Right lung (tissue), 5 donors: ENCODE measurements around the gene RAPGEF4. TPM values are rescaled to one million over a fixed set of nuclear protein-coding genes. Genes with fewer than 3 reads are reported as not detected.

Experiments used
- DNase-seq, 2 donors: peaks; one replicate each; pipeline ENCODE4 v3.0.0-alpha.2; 2013
- polyA plus RNA-seq, 5 donors: library from polyadenylated mRNA; unstranded; fragments of 120-200 nt; gene quantifications; one replicate each; pipeline versions ENCODE4 v1.2.1 to v1.2.3, GENCODE V29; 2013; ENCODE audit warnings: inconsistent platforms in 1 of 5, low replicate concordance in 1 of 5; ENCODE audit not compliant: insufficient read length in 5 of 5, insufficient read depth in 1 of 5

RAPGEF4 gene
- polyA plus RNA-seq, 5 donors: 8.4 to 17.8 (median 12.6) TPM

- DNase-seq: no peak
Measured at GRCh38 chr2:172905937-172906811, 170.5 kb downstream of the RAPGEF4 start.

DNA sequence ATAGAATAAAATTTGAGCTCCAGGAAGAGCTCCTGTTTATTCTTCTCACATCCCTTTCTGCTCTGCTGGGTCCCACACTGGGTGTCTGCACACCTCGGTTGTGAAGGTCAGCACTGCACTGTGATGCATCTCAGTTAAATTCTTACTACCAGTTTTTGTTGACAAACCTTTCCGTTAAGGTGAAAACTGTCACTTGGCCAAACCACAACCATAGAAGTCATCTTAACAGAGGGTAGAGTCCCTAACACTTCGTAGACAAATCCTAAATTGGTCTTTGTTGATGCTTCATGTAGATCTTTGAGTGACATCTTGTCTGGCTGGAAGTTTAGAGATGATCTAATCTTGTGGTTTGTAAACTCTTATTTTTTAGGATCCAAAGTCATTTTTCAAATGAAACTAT, 172.6 kb downstream of the RAPGEF4 start:
- DNase-seq: no peak

DNA sequence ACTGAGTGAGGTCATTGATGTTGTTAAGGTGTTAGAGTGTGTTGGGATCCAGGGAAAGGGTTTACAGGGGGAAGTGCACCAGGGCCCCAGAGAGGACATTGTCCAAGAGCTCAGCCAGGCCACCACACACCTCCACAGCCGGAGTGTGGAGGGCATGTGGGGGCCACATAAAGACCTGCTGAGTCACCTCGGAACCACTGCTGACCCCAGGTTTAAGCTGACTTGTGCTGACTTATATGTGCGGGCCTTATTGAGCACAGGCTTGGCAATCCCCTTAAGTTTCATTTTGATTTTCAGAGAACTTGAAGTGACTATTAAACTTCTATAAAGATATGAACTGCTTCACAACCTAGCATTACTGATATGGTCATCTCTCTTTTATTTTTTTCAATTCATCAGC, 173.8 kb downstream of the RAPGEF4 start:
- no peak for DNase-seq

DNA sequence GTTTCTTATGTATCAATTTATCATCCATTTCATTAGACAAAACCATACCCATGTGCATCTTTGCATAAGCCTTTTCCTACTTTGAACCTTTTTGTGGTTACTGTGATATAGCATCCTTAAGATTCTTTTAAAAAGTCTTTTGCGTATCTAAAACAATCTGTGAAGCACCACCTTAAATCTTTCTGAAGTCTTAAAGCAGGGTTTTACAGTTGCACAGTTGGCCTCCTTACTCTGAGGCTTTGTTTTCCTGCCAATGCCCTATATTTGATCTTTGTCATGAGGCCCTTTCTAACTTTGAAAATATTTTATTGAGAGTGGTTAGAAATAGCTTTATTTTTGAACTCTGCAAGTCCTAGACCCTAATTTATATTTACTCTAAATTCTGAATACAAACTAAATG, 176.6 kb downstream of the RAPGEF4 start:
- no peak for DNase-seq

DNA sequence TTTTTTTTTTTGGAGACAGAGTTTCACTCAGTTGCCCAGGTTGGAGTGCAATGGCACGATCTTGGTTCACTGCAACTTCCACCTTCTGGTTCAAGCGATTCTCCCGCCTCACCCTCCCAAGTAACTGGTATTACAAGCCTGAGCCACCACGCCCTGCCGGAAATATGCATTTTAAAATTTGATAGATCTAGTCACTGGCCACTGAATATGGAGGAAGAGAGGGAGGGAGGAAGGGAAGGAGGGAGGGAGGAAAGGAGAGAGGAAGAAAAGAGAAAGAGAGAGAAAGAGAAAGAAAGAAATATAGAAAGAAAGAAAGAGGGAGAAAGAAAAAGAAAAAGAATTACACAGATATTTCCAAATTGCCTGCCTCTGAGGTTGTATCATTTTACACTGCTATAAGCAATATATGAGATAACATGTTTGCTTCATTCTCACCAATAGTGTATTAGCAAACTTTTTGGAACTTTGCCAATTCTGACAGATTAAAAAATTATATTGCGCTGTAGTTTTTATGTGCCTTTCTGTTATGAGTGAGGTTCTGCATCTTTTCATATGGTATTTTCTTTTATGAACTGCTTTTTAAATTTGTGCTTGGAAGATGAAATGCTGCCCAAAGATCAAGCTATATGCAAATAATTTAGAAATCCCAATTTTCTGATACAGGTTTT, 178.8 kb downstream of the RAPGEF4 start:
- DNase-seq: no peak

DNA sequence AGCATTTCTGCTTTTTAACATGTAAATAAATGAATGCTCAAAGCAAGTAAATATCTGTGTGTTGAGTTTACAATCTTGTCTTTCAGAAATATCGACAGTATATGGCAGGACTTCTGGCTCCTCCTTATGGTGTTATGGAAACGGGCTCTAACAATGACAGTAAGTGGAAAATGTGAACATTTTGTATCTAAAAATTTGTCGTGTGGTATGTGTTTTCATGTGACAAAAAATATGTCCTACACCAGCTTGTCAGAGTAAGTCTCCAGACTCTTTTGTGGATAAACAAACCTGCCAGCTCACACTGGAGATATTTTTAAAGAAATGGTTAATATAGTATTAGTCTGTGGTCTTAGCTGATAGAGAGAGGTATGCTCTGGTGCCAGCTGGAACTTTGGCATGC, 182.1 kb downstream of the RAPGEF4 start:
- no peak for DNase-seq

GRCh38 chr2:172919732-172920131, 184.1 kb downstream of the RAPGEF4 start:
- DNase-seq: no peak

- DNase-seq: no peak
Measured at GRCh38 chr2:172921532-172922236, 186.0 kb downstream of the RAPGEF4 start.

- DNase-seq: no peak
Measured at GRCh38 chr2:172922306-172922705, 186.7 kb downstream of the RAPGEF4 start.

DNA sequence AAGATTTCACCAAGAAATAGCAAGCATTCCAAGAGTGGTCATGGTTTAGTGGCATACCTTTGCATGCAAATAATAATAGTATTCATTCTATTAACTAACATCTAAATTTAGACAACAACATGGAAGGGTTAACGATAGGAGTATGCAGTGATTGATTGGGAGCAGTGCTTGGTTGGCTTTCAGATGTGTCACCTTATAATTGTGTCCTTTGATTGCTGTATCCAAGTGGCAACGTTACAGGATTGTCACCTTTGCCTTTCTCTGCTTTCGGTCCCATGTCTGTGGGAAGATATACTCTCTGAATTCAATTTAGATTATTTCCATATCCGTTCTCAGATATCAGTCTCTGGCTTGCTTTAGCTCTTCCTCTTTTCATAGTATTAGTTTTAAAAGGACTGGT, 187.2 kb downstream of the RAPGEF4 start:
- no peak for DNase-seq

DNA sequence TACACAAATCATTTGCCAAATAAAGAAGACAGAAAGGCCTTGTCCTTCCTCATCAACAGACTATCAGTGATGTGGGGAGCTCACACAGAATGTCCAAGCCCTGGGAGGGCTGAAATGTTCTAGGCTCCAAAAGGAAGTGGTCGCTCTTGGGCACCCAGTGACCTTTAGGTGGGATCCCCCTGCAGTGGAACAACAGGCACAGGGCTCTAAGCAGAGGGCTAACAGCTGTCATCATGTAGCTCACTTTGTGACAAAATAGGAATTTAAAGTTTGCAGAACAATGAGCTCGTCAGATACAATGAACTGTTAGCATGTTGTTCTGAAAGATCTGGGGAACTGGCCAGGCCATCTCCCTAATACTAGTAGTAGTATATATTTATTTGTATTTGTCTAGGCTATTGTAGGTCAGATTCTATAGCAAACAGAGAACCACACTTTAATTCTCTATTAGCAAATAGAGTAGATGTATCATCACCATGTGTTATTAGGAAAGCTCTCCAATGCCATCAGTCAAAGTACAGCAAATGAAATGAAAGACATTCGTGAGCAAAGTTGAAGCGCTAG, 188.5 kb downstream of the RAPGEF4 start:
- DNase-seq: no peak

DNA sequence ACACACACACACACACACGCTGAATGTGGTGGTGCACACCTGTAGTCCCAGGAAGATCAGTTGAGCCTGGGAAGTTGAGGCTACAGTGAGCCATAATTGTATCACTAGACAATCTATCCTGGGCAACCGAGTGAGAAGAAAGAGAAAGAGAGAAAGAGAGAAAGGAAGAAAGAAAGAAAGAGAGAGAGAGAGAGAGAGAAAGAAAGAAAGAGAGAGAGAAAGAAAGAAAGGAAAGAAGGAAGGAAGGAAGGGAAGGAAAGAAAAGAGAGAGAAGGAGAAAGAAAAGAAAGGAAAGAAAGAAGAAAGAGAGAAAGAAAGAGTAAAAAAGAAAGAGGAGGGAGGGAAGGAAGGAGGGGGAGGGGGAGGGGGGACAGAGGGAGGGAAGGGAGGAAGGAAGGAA, 190.0 kb downstream of the RAPGEF4 start:
- no peak for DNase-seq

- DNase-seq: no peak
Measured at GRCh38 chr2:172926785-172927640, 191.4 kb downstream of the RAPGEF4 start.

DNA sequence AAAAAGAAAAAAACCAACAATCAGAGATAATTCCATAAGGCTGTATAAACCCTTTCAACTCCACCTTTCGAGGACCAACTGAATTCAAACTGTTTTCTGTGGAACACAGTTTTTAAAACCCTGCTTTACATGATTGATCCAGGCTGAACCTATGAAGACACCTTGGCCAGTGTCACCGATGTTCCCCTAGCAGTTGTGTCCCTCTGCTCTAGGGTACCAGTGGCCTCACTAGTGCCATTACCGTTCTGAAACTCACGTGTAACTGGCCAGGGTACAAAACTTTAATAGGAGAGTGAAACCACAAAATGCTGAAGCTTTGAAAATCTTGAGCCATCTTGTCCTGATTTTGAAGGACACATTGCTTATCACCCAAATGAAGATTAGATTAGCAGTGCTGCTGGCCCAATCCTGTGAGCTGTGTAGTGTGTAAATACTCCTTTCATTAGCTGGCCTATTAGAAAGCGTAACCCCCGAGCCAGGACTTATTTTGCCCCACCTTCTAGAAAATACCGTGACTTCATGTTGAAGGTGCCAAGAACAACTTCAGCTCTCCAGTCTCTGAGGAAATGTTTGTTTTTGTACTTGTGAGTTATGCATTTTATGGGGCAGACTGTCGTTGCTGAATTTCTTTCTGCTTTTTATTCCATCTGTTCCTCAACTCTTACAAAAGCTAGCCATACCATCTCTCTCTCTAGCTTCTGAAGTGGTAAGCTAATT, 192.2 kb downstream of the RAPGEF4 start:
- DNase-seq: peak; percentile 43 to 45

GRCh38 chr2:172928756-172929155, 193.1 kb downstream of the RAPGEF4 start:
- peak; percentile 42 to 49 for DNase-seq

- DNase-seq: no peak
Measured at GRCh38 chr2:172929644-172930043, 194.0 kb downstream of the RAPGEF4 start.

- DNase-seq: no peak
Measured at GRCh38 chr2:172930871-172931255, 195.2 kb downstream of the RAPGEF4 start.

DNA sequence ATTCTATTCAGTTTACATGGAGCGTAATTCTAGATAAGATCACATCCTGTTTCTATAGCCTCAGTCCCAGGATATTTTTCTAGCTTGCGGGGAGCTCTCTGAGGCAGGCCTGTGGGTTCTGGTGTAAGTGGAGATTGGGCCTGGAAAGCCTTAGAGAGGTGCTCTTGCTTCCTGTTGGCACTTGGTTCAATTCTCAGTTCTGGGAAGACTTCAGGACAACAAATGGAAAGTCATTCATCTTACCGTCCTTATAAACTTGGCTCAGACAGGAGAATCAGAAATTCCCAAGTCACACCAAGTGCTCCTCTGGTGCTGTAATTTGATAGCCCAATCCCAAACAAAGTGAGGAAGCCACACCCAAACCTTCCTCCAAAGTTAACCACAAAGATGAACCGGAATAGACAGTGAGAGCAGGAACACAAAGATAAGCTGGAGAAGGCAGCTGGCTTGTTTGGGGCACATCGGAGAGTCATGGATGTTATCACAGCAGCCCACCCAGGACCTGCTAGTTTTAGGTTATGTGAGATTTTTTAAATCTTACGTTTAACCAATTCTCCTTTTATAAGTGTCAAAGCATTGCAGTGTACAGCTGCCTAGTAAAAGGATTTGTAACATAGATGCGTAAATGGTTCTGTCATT, 195.7 kb downstream of the RAPGEF4 start:
- peak; percentile 31 to 39 for DNase-seq

DNA sequence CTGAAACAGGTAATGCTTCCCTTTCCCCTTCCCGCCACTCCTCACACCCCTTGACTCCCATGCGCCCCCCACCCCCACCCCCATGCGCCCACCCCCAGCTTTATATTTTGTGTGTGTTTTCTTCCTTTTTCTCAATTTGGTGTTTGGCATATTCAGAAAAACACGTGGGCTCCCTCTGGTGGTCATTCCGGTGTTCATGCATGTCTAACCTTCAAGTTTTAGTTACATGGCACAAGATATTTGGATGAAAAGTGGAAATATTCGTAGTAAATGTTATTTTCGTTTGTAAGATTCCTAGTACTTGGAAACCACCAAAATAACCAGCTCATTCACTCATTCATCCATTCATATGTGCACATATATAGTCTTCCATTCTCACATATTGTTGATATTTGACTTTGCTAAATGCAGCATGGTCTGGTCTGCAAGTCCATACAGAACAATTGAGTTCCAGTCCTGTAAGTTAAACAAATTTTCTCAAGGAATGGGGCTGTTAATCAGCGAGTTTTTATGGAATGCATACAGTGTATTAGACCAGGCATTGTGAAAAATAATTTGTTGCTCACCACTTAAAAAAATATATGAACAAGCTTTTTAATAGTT, 196.4 kb downstream of the RAPGEF4 start:
- DNase-seq: peak; percentile 52 to 70
